ENCODE data around the gene SNRNP200.

DNA sequence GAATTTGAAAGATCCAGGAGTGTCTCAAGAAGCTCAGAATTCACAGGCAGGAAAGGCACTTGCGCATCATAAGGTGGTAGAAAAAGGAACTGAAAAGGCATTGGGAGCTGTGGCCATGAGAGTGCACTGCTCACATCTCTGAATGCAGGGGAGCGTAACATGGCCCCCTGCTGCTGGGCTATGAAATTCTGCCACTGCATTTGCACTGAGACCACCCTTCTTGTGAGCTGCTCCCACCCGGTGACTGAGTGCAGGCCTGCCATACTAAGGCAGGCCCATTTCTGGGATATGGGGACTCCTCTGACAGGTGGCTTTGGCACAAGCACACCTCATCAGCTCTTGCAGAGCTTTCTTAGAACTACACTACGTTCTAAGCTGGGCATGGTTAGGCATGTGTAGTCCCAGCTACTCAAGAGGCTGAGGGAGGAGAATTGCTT lies 71.4 kb downstream of the SNRNP200 start:
- TF ChIP-seq, protein P1, sequence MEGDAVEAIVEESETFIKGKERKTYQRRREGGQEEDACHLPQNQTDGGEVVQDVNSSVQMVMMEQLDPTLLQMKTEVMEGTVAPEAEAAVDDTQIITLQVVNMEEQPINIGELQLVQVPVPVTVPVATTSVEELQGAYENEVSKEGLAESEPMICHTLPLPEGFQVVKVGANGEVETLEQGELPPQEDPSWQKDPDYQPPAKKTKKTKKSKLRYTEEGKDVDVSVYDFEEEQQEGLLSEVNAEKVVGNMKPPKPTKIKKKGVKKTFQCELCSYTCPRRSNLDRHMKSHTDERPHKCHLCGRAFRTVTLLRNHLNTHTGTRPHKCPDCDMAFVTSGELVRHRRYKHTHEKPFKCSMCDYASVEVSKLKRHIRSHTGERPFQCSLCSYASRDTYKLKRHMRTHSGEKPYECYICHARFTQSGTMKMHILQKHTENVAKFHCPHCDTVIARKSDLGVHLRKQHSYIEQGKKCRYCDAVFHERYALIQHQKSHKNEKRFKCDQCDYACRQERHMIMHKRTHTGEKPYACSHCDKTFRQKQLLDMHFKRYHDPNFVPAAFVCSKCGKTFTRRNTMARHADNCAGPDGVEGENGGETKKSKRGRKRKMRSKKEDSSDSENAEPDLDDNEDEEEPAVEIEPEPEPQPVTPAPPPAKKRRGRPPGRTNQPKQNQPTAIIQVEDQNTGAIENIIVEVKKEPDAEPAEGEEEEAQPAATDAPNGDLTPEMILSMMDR (IDR thresholded peaks at IDR 0.05), result no peak
- TF ChIP-seq EP300 (IDR thresholded peaks at IDR 0.05), result no peak
